ENCODE data around the gene CUL9.
A peak's percentile ranks its signal among the peaks of the same experiment; 100 is the strongest.

The CUL9 gene

GRCh38 chr6:43226192-43226851 is 44.3 kb downstream of the CUL9 start:
- no CpG with 5 or more reads among the region's 11 CpGs for WGBS (ENCODE audit: insufficient coverage, insufficient read length)
- peaks cover 6% of the 10 kb centered on the region; the same call in 1 of the 2 replicates for H3K27me3 ChIP-seq (ENCODE audit: control insufficient read depth, insufficient read depth, low read length)
- H3K4me3 ChIP-seq (ENCODE audit: low read length) = no peak overlapping the region
- no peaks in the 10 kb centered on the region for H3K9me3 ChIP-seq (ENCODE audit: control insufficient read depth, insufficient read depth, low read length)
- peaks cover 3% of the 10 kb centered on the region; the same call in 1 of the 2 replicates for H3K36me3 ChIP-seq (ENCODE audit: control insufficient read depth, insufficient read depth, low read length)
- peaks cover 2% of the 10 kb centered on the region; the same call in 1 of the 2 replicates for H3K4me1 ChIP-seq (ENCODE audit: control insufficient read depth, insufficient read depth, low read length)
- H3K27ac ChIP-seq (ENCODE audit: low read length) = no peak overlapping the region
- no peak for DNase-seq (ENCODE audit: low read depth, low spot score)

- no CpG with 5 or more reads among the region's 82 CpGs for WGBS (ENCODE audit: insufficient coverage, insufficient read length)
- Histone ChIP-seq H3K27ac (ENCODE audit: low read length) (no peak within 1 kb of the TSS), H3K4me3 (ENCODE audit: low read length) (peak within 1 kb of the TSS; percentile 74)
Measured at GRCh38 chr6:43228951-43229802, 47.2 kb downstream of the CUL9 start, which contains the start of gene DNPH1. Gene DNPH1 (minus strand): TSS chr6:43229481. CDS start chr6:43229456, 25 bp downstream.

GRCh38 chr6:43229803-43230620 is 48.0 kb downstream of the CUL9 start:
- Histone ChIP-seq H3K36me3 (ENCODE audit: control insufficient read depth, insufficient read depth, low read length) (no peaks in the 10 kb centered on the region), H3K9me3 (ENCODE audit: control insufficient read depth, insufficient read depth, low read length) (no peaks in the 10 kb centered on the region), H3K4me1 (ENCODE audit: control insufficient read depth, insufficient read depth, low read length) (peaks cover 2% of the 10 kb centered on the region; the same call in 1 of the 2 replicates), H3K4me3 (ENCODE audit: low read length) (no peak overlapping the region), H3K27me3 (ENCODE audit: control insufficient read depth, insufficient read depth, low read length) (peaks cover 6% of the 10 kb centered on the region; the same call in 1 of the 2 replicates), H3K27ac (ENCODE audit: low read length) (no peak overlapping the region)
- WGBS (ENCODE audit: insufficient coverage, insufficient read length) = no CpG with 5 or more reads among the region's 17 CpGs
- no peak for DNase-seq (ENCODE audit: low read depth, low spot score)

More at GRCh38 chr6:43228951-43229802, 47.2 kb downstream of the CUL9 start, which contains the start of gene DNPH1:
- Histone ChIP-seq H3K9me3 (ENCODE audit: control insufficient read depth, insufficient read depth, low read length) (no peaks in the 10 kb centered on the region), H3K36me3 (ENCODE audit: control insufficient read depth, insufficient read depth, low read length) (no peaks in the 10 kb centered on the region), H3K4me1 (ENCODE audit: control insufficient read depth, insufficient read depth, low read length) (peaks cover 2% of the 10 kb centered on the region; the same call in 1 of the 2 replicates), H3K27me3 (ENCODE audit: control insufficient read depth, insufficient read depth, low read length) (peaks cover 6% of the 10 kb centered on the region; the same call in 1 of the 2 replicates)
- peak; percentile 58 for DNase-seq (ENCODE audit: low read depth, low spot score)

GRCh38 chr6:43231053-43231452 is 49.1 kb downstream of the CUL9 start:
- WGBS (ENCODE audit: insufficient coverage, insufficient read length) = no CpG with 5 or more reads among the region's 4 CpGs
- H3K36me3 ChIP-seq (ENCODE audit: control insufficient read depth, insufficient read depth, low read length) = no peaks in the 10 kb centered on the region
- no peaks in the 10 kb centered on the region for H3K9me3 ChIP-seq (ENCODE audit: control insufficient read depth, insufficient read depth, low read length)
- DNase-seq (ENCODE audit: low read depth, low spot score) = no peak
- peaks cover 2% of the 10 kb centered on the region; the same call in 1 of the 2 replicates for H3K4me1 ChIP-seq (ENCODE audit: control insufficient read depth, insufficient read depth, low read length)
- H3K27me3 ChIP-seq (ENCODE audit: control insufficient read depth, insufficient read depth, low read length) = peaks cover 6% of the 10 kb centered on the region; the same call in 1 of the 2 replicates
- H3K4me3 ChIP-seq (ENCODE audit: low read length) = no peak overlapping the region
- no peak overlapping the region for H3K27ac ChIP-seq (ENCODE audit: low read length)

DNA sequence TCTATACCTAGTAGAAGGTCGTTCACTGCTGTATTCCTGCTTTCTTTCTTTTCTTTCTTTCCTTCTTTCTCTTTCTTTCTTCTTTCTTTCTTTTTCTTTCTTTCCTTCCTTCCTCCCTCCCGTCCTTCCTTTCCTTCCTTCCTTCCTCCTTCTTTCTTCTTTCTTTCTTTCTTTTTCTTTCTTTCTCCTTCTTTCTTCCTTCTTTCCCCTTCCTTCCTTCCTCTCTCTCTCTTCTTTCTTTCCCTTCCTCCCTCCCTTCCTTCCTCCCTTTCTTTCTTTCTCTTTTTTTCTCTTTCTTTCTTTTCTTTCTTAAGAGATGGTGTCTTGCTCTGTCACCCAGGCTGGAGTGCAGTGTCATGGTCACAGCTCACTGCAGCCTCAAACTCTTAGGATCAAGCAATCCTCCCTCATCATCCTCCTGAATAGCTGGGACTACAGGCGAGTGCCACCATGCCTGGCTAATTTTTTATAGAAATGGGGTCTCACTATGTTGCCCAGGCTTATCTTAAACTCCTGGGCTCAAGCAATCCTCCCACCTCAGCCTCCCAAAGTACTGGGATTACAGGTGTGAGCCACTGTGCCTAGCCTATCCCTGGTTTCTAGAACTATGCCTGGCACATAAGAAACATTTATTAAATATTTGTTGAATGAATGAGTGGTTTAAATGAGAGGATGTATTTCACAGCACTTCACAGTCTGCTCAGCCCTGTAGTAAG is 49.9 kb downstream of the CUL9 start:
- peaks cover 2% of the 10 kb centered on the region; the same call in 1 of the 2 replicates for H3K4me1 ChIP-seq (ENCODE audit: control insufficient read depth, insufficient read depth, low read length)
- H3K4me3 ChIP-seq (ENCODE audit: low read length) = no peak overlapping the region
- WGBS (ENCODE audit: insufficient coverage, insufficient read length) = no CpG with 5 or more reads among the region's 3 CpGs
- H3K9me3 ChIP-seq (ENCODE audit: control insufficient read depth, insufficient read depth, low read length) = no peaks in the 10 kb centered on the region
- no peak for DNase-seq (ENCODE audit: low read depth, low spot score)
- H3K27me3 ChIP-seq (ENCODE audit: control insufficient read depth, insufficient read depth, low read length) = peaks cover 6% of the 10 kb centered on the region; the same call in 1 of the 2 replicates
- H3K36me3 ChIP-seq (ENCODE audit: control insufficient read depth, insufficient read depth, low read length) = no peaks in the 10 kb centered on the region
- H3K27ac ChIP-seq (ENCODE audit: low read length) = no peak overlapping the region

- Histone ChIP-seq H3K4me1 (ENCODE audit: control insufficient read depth, insufficient read depth, low read length) (no peaks in the 10 kb centered on the region), H3K27ac (ENCODE audit: low read length) (no peak overlapping the region), H3K9me3 (ENCODE audit: control insufficient read depth, insufficient read depth, low read length) (no peaks in the 10 kb centered on the region), H3K4me3 (ENCODE audit: low read length) (no peak overlapping the region), H3K36me3 (ENCODE audit: control insufficient read depth, insufficient read depth, low read length) (no peaks in the 10 kb centered on the region), H3K27me3 (ENCODE audit: control insufficient read depth, insufficient read depth, low read length) (no peaks in the 10 kb centered on the region; the same call in 1 of the 2 replicates)
- WGBS (ENCODE audit: insufficient coverage, insufficient read length) = no CpG with 5 or more reads among the region's 2 CpGs
- no peak for DNase-seq (ENCODE audit: low read depth, low spot score)
Measured at GRCh38 chr6:43235841-43236240, 53.8 kb downstream of the CUL9 start.

DNA sequence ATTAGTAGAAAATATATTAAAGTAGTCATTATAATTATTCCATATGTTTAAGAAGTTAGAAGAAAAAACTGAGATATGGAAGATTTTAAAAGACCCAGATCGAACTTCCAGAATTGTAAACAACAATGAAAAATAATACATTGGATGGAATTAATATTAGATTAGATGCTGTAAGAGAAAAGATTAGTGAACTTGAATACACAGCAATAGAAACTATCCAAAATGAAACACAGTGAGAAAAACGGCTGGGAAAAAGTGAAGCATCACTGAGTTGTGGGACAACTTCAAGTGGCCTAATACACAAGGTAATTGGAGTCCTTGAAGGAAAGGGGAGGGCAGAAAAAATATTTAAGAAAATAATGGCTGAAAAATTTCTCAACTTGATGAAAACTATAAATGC is 57.1 kb downstream of the CUL9 start:
- Histone ChIP-seq H3K27me3 (ENCODE audit: control insufficient read depth, insufficient read depth, low read length) (peaks cover 17% of the 10 kb centered on the region), H3K4me3 (ENCODE audit: low read length) (no peak overlapping the region), H3K9me3 (ENCODE audit: control insufficient read depth, insufficient read depth, low read length) (no peaks in the 10 kb centered on the region), H3K27ac (ENCODE audit: low read length) (no peak overlapping the region), H3K4me1 (ENCODE audit: control insufficient read depth, insufficient read depth, low read length) (0 out of 2 replicates have a peak, but pooled peaks cover 1% of the 10 kb centered on the region), H3K36me3 (ENCODE audit: control insufficient read depth, insufficient read depth, low read length) (no peaks in the 10 kb centered on the region)
- no peak for DNase-seq (ENCODE audit: low read depth, low spot score)
- no CpG with 5 or more reads among the region's 2 CpGs for WGBS (ENCODE audit: insufficient coverage, insufficient read length)

GRCh38 chr6:43240950-43241349 is 59.0 kb downstream of the CUL9 start:
- no peak overlapping the region for H3K4me3 ChIP-seq (ENCODE audit: low read length)
- H3K36me3 ChIP-seq (ENCODE audit: control insufficient read depth, insufficient read depth, low read length) = no peaks in the 10 kb centered on the region
- WGBS (ENCODE audit: insufficient coverage, insufficient read length) = no CpG with 5 or more reads among the region's 1 CpG
- no peaks in the 10 kb centered on the region for H3K9me3 ChIP-seq (ENCODE audit: control insufficient read depth, insufficient read depth, low read length)
- H3K4me1 ChIP-seq (ENCODE audit: control insufficient read depth, insufficient read depth, low read length) = peaks cover 2% of the 10 kb centered on the region; the same call in 1 of the 2 replicates
- no peak for DNase-seq (ENCODE audit: low read depth, low spot score)
- peaks cover 30% of the 10 kb centered on the region for H3K27me3 ChIP-seq (ENCODE audit: control insufficient read depth, insufficient read depth, low read length)
- H3K27ac ChIP-seq (ENCODE audit: low read length) = no peak overlapping the region

- Histone ChIP-seq H3K9me3 (ENCODE audit: control insufficient read depth, insufficient read depth, low read length) (no peaks in the 10 kb centered on the region), H3K27ac (ENCODE audit: low read length) (no peak overlapping the region), H3K36me3 (ENCODE audit: control insufficient read depth, insufficient read depth, low read length) (no peaks in the 10 kb centered on the region), H3K4me3 (ENCODE audit: low read length) (no peak overlapping the region), H3K4me1 (ENCODE audit: control insufficient read depth, insufficient read depth, low read length) (peaks cover 5% of the 10 kb centered on the region; the same call in 1 of the 2 replicates), H3K27me3 (ENCODE audit: control insufficient read depth, insufficient read depth, low read length) (peaks cover 30% of the 10 kb centered on the region)
- no peak for DNase-seq (ENCODE audit: low read depth, low spot score)
- WGBS (ENCODE audit: insufficient coverage, insufficient read length) = no CpG with 5 or more reads among the region's 2 CpGs
Measured at GRCh38 chr6:43241446-43241845, 59.5 kb downstream of the CUL9 start.

Data from iPS DF 6.9 (cell line).